HG02981 (cell line): ENCODE measurements around the gene KCNIP4.

Source experiments
- ATAC-seq: cut with Tn5 transposase; IDR thresholded peaks from one replicate; pipeline ENCODE4 v1.9.1; 2021; ENCODE audit warnings: mild to moderate bottlenecking, moderate library complexity; ENCODE audit not compliant: unreplicated experiment

KCNIP4 gene

DNA sequence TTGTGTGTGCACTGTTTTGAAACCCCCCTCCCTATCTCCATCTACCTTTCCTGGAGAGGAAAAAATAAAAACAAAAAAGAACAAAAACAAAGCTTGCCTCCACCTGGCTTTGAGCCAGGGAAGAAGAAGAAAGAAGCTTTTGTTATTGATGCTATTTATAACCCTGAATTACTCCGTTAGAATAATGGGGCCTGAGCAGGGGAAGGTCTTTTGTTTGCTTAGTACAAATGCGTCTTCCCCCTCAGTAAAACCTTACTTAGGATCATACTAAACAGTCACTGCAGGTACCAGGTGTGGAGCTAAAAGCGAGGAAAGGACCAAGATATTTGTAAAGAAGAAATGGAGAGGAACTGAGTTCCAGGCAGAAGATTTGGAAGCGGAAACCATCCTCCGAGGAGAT, 352.1 kb downstream of the KCNIP4 start:
- ATAC-seq = no peak

DNA sequence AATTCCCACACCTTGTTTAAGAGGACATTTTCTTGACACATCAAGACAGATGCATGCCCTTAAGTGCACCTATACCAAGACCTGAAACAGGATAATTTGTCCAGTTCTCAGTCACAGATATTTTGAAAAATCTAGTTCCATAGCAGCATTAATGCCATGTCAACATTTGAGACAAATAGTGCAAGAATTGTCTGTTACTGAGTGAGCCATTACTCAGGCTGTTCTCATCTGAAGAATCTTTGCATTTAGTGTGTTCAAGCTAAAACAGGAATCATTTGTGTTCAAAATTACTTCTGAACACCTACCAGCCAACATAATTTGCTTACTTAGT, 354.9 kb downstream of the KCNIP4 start:
- no peak for ATAC-seq

GRCh38 chr4:21592970-21593670, 355.5 kb downstream of the KCNIP4 start:
- ATAC-seq = no peak

GRCh38 chr4:21577056-21577455, 371.5 kb downstream of the KCNIP4 start:
- no peak for ATAC-seq

DNA sequence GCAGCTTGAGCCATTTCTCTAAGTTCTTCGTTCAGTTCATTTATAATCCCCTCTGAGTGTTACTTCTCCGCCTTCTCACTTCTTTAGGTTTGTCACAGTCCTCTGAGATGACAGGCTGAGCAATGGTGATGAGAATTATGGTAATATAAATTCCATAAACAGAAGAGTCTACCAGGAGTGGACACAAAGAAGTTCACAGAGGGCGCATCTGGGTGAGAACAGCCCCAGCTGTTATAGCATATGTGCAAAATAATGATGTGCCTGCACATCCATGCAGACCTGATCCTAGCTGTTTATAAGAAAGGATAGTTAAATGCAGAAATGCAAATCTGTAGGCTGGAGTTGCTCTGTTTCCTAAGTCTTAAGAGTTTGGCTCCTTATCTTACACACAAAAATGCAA, 377.5 kb downstream of the KCNIP4 start:
- no peak for ATAC-seq

DNA sequence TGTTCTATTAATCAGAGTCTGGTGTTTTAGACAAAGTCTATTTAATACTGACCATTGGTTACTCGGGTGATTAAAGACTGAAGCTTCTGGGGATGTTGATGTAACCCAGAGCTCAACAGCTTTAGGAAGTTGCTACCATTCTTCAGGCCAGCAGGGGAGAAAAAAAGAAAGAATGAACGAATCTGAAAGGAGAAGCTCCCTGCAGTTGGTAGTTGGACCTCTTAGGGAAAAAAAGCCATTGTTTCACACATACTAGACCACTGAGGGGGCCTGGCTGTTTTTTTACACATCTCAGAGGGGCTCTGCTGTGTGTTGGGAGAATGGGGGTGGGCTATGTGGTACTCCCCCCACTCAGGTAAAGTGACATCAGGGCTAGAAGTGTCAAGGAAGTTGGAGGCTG, 378.9 kb downstream of the KCNIP4 start:
- ATAC-seq = no peak

GRCh38 chr4:21555083-21555482, 393.5 kb downstream of the KCNIP4 start:
- no peak for ATAC-seq

DNA sequence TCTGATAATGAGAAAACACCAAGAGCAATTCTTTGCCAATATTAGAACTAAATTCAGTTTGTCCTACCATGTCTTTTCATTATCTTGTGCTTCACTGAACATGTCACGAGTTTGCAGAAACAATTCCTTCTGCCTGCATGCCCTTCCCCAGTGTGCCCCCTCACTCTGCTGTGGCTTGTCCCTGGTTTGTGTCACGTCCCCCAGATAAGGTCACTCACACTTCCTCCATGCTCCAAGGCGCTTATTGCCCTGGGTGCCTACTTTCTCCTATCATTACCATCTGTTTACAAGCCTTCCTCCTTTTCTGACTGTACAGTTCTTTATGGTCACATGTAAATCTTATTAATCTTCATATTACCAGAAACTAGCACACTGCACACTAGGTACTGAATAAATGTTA, 394.1 kb downstream of the KCNIP4 start:
- no peak for ATAC-seq

DNA sequence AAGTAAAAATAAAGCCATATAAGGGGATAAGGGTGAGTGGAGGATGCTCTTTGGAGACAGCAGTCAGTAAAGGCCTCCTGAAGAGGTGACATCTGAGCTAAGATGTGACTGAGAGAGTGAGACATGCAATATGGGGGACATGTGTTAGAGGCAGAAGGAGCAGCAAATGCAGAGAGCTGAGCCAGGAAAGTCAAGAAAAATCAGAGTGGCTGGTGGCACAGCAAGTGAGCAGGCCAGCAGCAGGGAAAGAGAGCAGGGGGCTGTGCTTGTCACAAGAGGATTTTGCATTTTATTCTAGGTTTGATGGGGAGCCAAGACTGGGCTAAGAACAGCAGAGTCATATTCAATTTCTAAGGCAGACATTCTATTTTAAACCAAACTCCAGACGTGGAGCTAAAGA, 394.5 kb downstream of the KCNIP4 start:
- no peak for ATAC-seq

DNA sequence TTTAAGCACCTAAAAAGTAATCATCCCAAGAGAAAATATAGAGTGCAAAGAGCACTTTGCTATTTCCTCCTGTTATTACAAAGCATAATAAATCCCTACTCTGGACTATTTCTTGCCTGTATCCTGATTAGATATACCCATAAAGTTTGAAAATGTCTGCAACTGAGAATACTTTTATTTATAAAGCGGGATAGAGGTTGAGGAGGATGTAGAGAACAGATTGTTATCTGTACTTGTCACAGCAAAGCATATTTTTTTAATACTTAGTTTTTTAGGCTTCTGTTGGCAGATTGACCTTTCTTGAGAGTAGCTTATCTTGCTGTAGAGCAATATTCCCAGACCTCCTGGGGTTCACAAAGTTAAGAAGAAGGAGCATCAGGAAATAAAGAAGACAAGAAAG, 396.1 kb downstream of the KCNIP4 start:
- ATAC-seq = no peak

- no peak for ATAC-seq
These were observed 403.6 kb downstream of the KCNIP4 start for GRCh38 chr4:21544955-21545354.

GRCh38 chr4:21544415-21544814, 404.2 kb downstream of the KCNIP4 start:
- ATAC-seq = no peak

GRCh38 chr4:21543514-21543913, 405.1 kb downstream of the KCNIP4 start:
- ATAC-seq = no peak

DNA sequence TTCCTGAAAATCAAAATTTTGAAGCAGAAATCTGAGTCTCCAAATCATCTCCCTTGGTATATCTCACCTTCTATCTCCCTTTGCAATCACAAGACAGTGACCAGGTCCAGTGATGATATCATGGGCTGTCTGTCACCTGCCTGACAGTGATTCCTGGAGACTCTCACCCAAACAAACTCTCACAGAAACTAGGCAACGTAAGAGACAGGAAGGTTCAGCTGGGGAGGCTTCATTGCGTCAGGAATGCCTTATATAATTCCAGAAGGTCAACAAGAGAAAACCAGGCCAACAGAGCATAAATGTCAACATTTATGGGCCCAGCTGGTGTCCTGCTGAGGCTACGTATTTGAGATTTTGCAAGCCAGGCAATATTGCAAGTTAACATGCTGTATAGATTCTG, 412.7 kb downstream of the KCNIP4 start:
- no peak for ATAC-seq

DNA sequence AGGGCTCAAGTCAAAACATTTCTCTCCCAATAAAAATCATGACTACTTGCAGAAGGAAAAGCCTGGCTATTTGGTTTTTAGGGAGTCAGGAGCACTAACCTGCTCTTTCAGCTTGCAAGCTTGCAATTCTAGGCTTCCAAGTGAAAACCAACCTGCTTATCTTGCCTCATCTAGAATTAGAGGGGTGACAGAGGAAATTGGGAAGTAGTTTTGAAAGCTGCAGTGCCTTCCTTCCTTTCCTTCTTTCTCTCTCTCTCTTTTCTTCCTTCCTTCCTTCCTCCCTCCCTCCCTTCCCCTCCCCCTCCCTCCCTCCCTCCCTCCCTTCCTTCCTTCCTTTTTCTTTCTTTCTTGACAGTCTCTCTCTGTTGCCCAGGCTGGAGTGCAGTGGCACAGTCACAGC, 417.5 kb downstream of the KCNIP4 start:
- ATAC-seq = no peak

GRCh38 chr4:21529214-21529613, 419.4 kb downstream of the KCNIP4 start:
- no peak for ATAC-seq

- ATAC-seq = no peak
These were observed 426.3 kb downstream of the KCNIP4 start for GRCh38 chr4:21522296-21522695.

DNA sequence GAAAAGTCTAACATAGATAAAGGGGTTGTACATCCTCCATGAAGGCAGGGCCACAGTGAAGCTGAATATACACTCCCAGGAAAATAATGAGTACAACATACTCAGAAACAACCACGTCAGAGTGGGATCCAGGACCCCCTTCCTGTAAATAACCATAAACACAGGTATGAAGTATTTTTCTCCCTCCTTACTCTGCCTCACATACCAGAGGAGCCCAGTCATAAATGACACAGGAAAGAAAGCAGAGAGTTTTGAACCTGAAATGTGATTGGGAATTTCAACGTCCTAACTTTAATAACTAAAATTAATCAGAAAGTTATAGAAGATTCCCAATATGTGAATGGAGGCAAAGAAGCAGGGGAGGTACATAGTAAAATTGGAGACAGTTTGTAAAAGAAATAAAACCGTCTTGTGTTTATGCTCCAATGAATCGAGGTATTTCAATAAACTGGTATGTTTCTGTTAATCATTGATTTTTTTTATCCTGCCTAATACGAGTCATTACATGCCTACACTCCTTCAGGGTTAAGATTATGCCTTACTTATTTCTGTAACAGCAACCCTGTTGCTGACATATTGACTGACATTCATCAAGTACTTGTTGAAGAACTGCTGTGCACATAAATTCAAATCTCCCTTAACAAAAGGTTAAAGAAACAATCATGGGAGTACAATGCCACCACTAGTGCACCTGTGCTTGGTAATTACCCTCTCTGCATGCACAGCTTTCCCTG, 431.3 kb downstream of the KCNIP4 start:
- ATAC-seq = no peak

DNA sequence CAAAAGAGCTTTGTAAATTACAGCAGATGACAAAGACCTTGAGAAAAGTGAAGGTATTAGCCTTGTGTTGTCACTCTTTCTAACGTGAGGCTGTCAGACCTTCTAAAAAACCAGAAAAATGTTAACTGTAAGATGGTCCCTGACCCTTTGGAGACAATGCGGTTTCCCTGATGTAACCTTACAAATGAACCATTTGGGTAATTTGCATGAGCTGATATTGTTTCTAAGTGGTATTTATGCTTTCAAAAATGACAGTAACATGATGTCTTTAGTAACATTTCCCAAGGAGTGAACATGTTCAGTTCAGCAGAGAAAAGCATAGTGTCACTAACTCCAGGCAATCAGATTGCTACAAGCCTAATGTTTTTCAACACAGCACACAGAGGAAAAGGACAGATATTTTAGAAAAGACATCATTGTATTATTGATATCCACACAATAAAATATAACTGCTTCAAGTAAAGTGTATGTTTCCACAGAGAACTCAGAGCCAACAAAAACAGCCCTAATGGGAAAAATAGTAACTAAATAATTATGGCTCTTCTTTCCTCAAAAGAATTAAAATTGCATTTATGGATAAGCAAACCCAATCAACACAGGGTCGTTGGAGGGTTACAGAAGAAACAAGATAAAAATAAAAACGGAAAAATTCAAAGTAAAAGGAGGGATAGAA, 434.4 kb downstream of the KCNIP4 start:
- no peak for ATAC-seq

- ATAC-seq = no peak
These were observed 436.2 kb downstream of the KCNIP4 start for GRCh38 chr4:21512353-21512752.

DNA sequence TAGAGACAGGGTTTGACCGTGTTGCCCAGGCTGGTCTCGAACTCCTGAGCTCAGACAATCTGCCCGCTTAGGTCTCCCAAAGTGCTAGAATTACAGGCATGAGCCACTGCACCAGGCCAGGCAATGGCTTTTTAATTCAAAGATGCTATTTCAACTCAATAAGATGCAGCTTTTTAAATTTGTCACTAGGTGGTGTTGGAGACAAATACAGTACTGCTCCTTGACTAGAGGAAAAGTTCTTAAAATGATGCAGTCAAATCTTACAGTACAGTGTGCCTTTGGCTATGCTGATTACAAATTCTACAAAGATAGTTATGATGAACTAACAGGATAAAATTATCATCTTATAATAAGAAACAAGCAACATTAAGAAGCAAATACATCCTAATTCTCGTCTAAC, 441.1 kb downstream of the KCNIP4 start:
- no peak for ATAC-seq

DNA sequence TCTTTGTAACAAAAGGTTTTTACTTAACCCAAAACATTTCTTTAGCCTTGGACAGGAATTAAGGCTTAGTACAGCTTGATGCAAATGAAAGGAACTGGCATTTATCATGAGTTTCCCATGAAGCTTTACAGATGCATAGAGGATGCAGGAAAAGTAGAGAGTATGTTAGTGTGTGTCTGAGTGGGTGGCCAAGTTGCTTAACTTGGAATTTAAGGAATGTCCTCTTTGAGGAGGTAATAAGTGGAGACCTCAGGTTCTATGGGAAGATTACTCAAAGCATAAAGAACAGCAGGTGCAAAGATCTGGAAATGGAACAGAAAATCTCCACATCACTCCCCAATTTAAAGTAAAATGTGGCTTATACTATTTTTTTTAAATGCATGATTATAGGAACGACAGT, 457.9 kb downstream of the KCNIP4 start:
- no peak for ATAC-seq
